GM23338 (cell line): ENCODE data around the gene TMCC1. TPM values are rescaled to one million over a fixed set of nuclear protein-coding genes. Genes with fewer than 3 reads are reported as not detected.

Source experiments
- ATAC-seq: fragments of 200-7000 bp; cut with Tn5 transposase; 3 replicates; pipeline ENCODE4 v1.9.1; 2020
- DNase-seq: peaks from one replicate; pipeline ENCODE4 v3.0.0-alpha.2; 2015; ENCODE audit warnings: low spot score
- H2AFZ ChIP-seq: fragments of 200-600 bp; sonication (generic); 2 replicates; pipeline ENCODE4 v1.8.0; 2016; ENCODE audit warnings: antibody characterized with exemption, mild to moderate bottlenecking, moderate library complexity
- H3F3A ChIP-seq: fragments of 200-600 bp; sonication (generic); replicated peaks from 2 replicates; pipeline ENCODE4 v1.8.0; 2017; ENCODE audit warnings: antibody characterized with exemption, mixed run types, low read depth
- H3K27ac ChIP-seq: fragments of 200-600 bp; sonication (generic); 2 replicates; pipeline ENCODE4 v1.6.1; 2016; ENCODE audit warnings: low read depth
- H3K27me3 ChIP-seq: fragments of 200-600 bp; sonication (generic); 2 replicates; pipeline ENCODE4 v1.8.0; 2016; ENCODE audit warnings: mild to moderate bottlenecking, mixed run types, moderate library complexity; ENCODE audit not compliant: insufficient read depth
- H3K36me3 ChIP-seq: fragments of 200-600 bp; sonication (generic); 2 replicates; pipeline ENCODE4 v1.8.0; 2016; ENCODE audit warnings: mild to moderate bottlenecking; ENCODE audit not compliant: insufficient read depth
- H3K4me1 ChIP-seq: fragments of 200-600 bp; sonication (generic); 2 replicates; pipeline ENCODE4 v1.8.0; 2016; ENCODE audit warnings: mild to moderate bottlenecking, moderate library complexity; ENCODE audit not compliant: insufficient read depth
- H3K4me2 ChIP-seq: fragments of 200-600 bp; sonication (generic); 2 replicates; pipeline ENCODE4 v1.7.1; 2017; ENCODE audit warnings: mixed run types
- H3K4me3 ChIP-seq: fragments of 200-600 bp; sonication (generic); 2 replicates; pipeline ENCODE4 v1.6.1; 2016; ENCODE audit warnings: mixed run types
- H3K79me2 ChIP-seq: fragments of 200-600 bp; sonication (generic); replicated peaks from 2 replicates; pipeline ENCODE4 v1.8.0; 2017; ENCODE audit warnings: mild to moderate bottlenecking; ENCODE audit not compliant: insufficient read depth
- H3K9me2 ChIP-seq: fragments of 200-600 bp; sonication (generic); 2 replicates; pipeline ENCODE4 v1.8.0; 2017; ENCODE audit not compliant: insufficient read depth
- H4K20me1 ChIP-seq: fragments of 200-600 bp; sonication (generic); replicated peaks from 2 replicates; pipeline ENCODE4 v1.8.0; 2017; ENCODE audit warnings: mild to moderate bottlenecking; ENCODE audit not compliant: insufficient read depth
- H3K27ac Mint-ChIP-seq: 2 replicates; pipeline ENCODE4 v1.8.0; 2020; ENCODE audit warnings: inconsistent platforms, mild to moderate bottlenecking, moderate library complexity, mixed read lengths
- H3K27me3 Mint-ChIP-seq: 3 replicates; pipeline ENCODE4 v1.8.0; 2022; ENCODE audit warnings: low read depth, mild to moderate bottlenecking, moderate library complexity, mixed read lengths, inconsistent platforms; ENCODE audit not compliant: insufficient read depth, poor library complexity
- H3K36me3 Mint-ChIP-seq: 3 replicates; pipeline ENCODE4 v1.8.0; 2021; ENCODE audit warnings: low read depth, mild to moderate bottlenecking, inconsistent platforms, moderate library complexity, mixed read lengths
- H3K4me1 Mint-ChIP-seq: 3 replicates; pipeline ENCODE4 v1.8.0; 2020; ENCODE audit warnings: mild to moderate bottlenecking, inconsistent platforms, mixed read lengths
- H3K4me3 Mint-ChIP-seq: 3 replicates; pipeline ENCODE4 v1.8.0; 2021; ENCODE audit warnings: moderate library complexity, mild to moderate bottlenecking, inconsistent platforms, mixed read lengths
- H3K9me3 Mint-ChIP-seq: 3 replicates; pipeline ENCODE4 v1.8.0; 2020; ENCODE audit warnings: moderate library complexity, mild to moderate bottlenecking, inconsistent platforms, mixed read lengths
- CREB1 ChIP-seq: fragments of 250-450 bp; sonication (Bioruptor Pico); IDR thresholded peaks from 2 replicates; pipeline ENCODE4 v1.5.0; 2020; ENCODE audit warnings: low read depth, mild to moderate bottlenecking, moderate library complexity
- CTCF ChIP-seq, 2 experiments: fragments of 200-600 bp in 1 of 2; sonication (generic) in 1 of 2; conservative IDR thresholded peaks; 2 replicates each; pipeline versions ENCODE4 v1.5.1 to v1.6.1; 2016 to 2017; ENCODE audit warnings: antibody characterized with exemption in 2 of 2, low read depth in 2 of 2, mild to moderate bottlenecking in 2 of 2, moderate library complexity in 1 of 2
- ETS1 ChIP-seq: IDR thresholded peaks from 2 replicates; pipeline ENCODE4 v1.6.1; 2016; ENCODE audit warnings: antibody characterized with exemption
- NANOG ChIP-seq: IDR thresholded peaks from 2 replicates; pipeline ENCODE4 v1.6.1; 2016; ENCODE audit warnings: antibody characterized with exemption, borderline replicate concordance
- POLR2AphosphoS5 ChIP-seq: IDR thresholded peaks from 2 replicates; pipeline ENCODE4 v1.6.1; 2016; ENCODE audit warnings: antibody characterized with exemption, low read depth
- REST ChIP-seq: IDR thresholded peaks from one replicate; pipeline ENCODE4 v1.6.1; 2018; ENCODE audit warnings: antibody characterized with exemption; ENCODE audit not compliant: unreplicated experiment
- ZNF331 ChIP-seq: fragments of 250-450 bp; sonication (Bioruptor Pico); IDR thresholded peaks from 2 replicates; pipeline ENCODE4 v1.5.0; 2020; ENCODE audit warnings: low read depth, mild to moderate bottlenecking, moderate library complexity
- ZNF462 ChIP-seq: fragments of 250-450 bp; sonication (Bioruptor Pico); IDR thresholded peaks from 2 replicates; pipeline ENCODE4 v1.5.0; 2020; ENCODE audit warnings: mild to moderate bottlenecking, moderate library complexity
- polyA plus RNA-seq: library from polyadenylated mRNA; unstranded; fragments of >200 nt; fragmentation: Nextera tagmentation; extraction: Ambion mirVana; gene quantifications from 2 replicates; pipeline ENCODE4 v1.2.1, GENCODE V29; 2016
- total RNA-seq: library from RNA; depleted of rRNA; stranded (reverse); fragments of >200 nt; shearing (Covaris generic); gene quantifications from 2 replicates; pipeline ENCODE4 v1.2.3, GENCODE V29; 2014

TMCC1 gene
- total and polyA plus RNA-seq, 2 experiments from 2014 or later: 8.2 to 18.4 TPM

GRCh38 chr3:129747992-129748391 lies 145.5 kb downstream of the TMCC1 start (continued):
- TF ChIP-seq ZNF462 (CRISPR knock-in tag) (no peak), REST (no peak)

- no peaks in the 10 kb centered on the region for H3K27me3 ChIP-seq
- H3K27me3 Mint-ChIP-seq: no peaks in the 10 kb centered on the region
- peaks cover 14% of the 10 kb centered on the region for H3K4me1 Mint-ChIP-seq
- H3K79me2 ChIP-seq: no peaks in the 10 kb centered on the region
- peaks cover 7% of the 10 kb centered on the region; the same call in 1 of the 2 replicates for H4K20me1 ChIP-seq
- H3K27ac ChIP-seq: no peak overlapping the region
- no peak for DNase-seq
- no peak overlapping the region for H3K4me2 ChIP-seq
- H2AFZ ChIP-seq: no peak overlapping the region
- H3K4me3 Mint-ChIP-seq: no peak overlapping the region
- no peaks in the 10 kb centered on the region for H3K36me3 ChIP-seq
- H3K36me3 Mint-ChIP-seq: no peaks in the 10 kb centered on the region
- no peaks in the 10 kb centered on the region for H3K9me2 ChIP-seq
- H3K4me1 ChIP-seq: peaks cover 6% of the 10 kb centered on the region; the same call in 1 of the 2 replicates
- no peak for ATAC-seq
- no peaks in the 10 kb centered on the region; the same call in 2 of the 3 replicates for H3K9me3 Mint-ChIP-seq
- H3K27ac Mint-ChIP-seq: no peak overlapping the region
- H3F3A ChIP-seq: no peaks in the 10 kb centered on the region
- no peak overlapping the region for H3K4me3 ChIP-seq
- no peak for TF ChIP-seq NANOG
- TF ChIP-seq CREB1 (CRISPR knock-in tag): no peak
- no peak for TF ChIP-seq CTCF (conservative IDR thresholded peaks at IDR 0.05; ENCODE audit: low read depth in 2 of 2)
- no peak for TF ChIP-seq ETS1
- no peak for TF ChIP-seq ZNF331
- no peak for TF ChIP-seq REST
- no peak for TF ChIP-seq POLR2AphosphoS5
Measured at GRCh38 chr3:129747136-129747535, 146.4 kb downstream of the TMCC1 start.
